RWPE1 (cell line): ENCODE results near the gene COTL1.

Experiments used
- CTCF ChIA-PET: fragments of 350-600 bp; sonication (Branson Sonifier 250); formaldehyde crosslinking; extraction: SDS; loops from one replicate; lab custom pipeline; 2021; lab: Yijun Ruan, JAX
- POLR2A ChIA-PET: fragments of 400-600 bp; formaldehyde crosslinking; extraction: SDS; loops from one replicate; lab custom pipeline; 2020; ENCODE audit warnings: antibody characterized with exemption; ENCODE audit not compliant: low non-redundant PET; lab: Yijun Ruan, JAX
- DNase-seq: peaks from one replicate; pipeline ENCODE4 v3.0.0; 2012; ENCODE audit warnings: low spot score
- H3K27ac ChIP-seq: fragments of 450-650 bp; 2 replicates; pipeline ENCODE4 v1.5.1; 2017
- TF ChIP-seq, protein P1 (sequence below): fragments of 450-650 bp; conservative IDR thresholded peaks from 2 replicates; pipeline ENCODE4 v1.5.1; 2017; ENCODE audit warnings: low read depth, mild to moderate bottlenecking

The COTL1 gene

DNA sequence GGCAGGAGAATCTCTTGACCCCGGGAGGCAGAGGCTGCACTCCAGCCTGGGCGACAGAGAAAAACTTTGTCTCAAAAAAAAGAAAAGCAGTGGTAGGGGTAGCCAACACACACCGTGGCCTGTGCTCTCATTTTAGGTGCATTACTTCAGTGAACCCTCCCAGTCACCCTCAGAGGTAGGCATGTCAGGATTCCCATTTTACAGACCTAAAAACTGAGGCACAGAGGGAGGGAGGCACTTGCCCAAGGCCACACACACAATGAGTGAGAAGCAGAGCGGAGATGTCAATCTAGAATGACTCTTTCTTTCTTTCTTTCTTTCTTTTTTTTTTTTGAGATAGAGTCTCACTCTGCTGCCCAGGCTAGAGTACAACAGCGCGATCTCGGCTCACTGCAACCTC is 5.2 kb downstream of the COTL1 start:
- ChIA-PET POLR2A (no interaction called here), CTCF (no interaction called here)
- TF ChIP-seq, protein P1, sequence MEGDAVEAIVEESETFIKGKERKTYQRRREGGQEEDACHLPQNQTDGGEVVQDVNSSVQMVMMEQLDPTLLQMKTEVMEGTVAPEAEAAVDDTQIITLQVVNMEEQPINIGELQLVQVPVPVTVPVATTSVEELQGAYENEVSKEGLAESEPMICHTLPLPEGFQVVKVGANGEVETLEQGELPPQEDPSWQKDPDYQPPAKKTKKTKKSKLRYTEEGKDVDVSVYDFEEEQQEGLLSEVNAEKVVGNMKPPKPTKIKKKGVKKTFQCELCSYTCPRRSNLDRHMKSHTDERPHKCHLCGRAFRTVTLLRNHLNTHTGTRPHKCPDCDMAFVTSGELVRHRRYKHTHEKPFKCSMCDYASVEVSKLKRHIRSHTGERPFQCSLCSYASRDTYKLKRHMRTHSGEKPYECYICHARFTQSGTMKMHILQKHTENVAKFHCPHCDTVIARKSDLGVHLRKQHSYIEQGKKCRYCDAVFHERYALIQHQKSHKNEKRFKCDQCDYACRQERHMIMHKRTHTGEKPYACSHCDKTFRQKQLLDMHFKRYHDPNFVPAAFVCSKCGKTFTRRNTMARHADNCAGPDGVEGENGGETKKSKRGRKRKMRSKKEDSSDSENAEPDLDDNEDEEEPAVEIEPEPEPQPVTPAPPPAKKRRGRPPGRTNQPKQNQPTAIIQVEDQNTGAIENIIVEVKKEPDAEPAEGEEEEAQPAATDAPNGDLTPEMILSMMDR = no peak
- no peak overlapping the region for H3K27ac ChIP-seq
- no peak for DNase-seq

DNA sequence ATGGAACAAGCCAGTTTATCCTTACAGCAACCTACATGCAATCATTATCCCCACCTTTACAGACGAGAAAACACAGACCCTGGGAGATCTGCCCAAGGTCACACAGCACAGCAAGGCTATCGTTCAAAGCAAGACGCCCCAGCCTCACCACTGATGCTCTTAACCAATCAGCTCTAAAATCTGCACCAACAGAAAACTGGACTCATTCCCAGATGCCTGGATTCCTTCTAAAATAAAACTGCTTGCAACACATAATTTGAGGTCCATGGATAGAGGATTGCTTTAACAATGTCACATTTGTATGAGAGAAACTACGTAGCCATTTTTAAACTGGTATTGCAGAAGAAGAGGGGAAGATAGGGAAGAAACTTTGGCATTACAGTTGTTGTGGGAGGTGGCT is 6.8 kb downstream of the COTL1 start:
- H3K27ac ChIP-seq = no peak overlapping the region
- CTCF ChIA-PET = interaction anchor here (0.6 kb wide), 1 partner anchor 14 kb away, joined by 4 read pairs; no protein-coding TSS in a partner anchor
- POLR2A ChIA-PET = interaction anchor here (0.5 kb wide), 1 partner anchor 70 kb away, joined by 4 read pairs; no protein-coding TSS in a partner anchor
- TF ChIP-seq, protein P1 = no peak
- no peak for DNase-seq

DNA sequence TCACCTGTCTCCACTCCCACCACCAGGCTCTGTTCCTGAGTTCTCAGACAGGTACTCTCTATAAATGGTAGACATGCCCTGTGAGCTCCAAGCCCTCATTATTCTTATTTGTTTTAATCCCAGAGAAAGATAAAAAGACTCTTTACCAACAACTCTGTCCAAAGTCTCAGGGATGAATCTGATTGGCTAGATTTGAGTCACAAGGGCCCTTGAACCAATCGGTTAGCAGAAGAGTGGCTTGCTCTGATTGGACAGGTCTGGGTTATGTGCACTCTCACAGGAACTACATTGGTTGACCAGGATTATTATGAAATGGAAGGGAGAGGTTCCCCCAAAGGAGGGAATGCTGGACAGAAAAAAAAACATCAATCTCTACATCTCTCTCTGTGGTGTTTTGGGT is 7.5 kb downstream of the COTL1 start:
- TF ChIP-seq, protein P1 = no peak
- CTCF ChIA-PET = interaction anchor here (1.1 kb wide), 1 partner anchor 62 kb away, joined by 3 read pairs; no protein-coding TSS in a partner anchor
- DNase-seq = peak; percentile 42
- POLR2A ChIA-PET = interaction anchor here (0.5 kb wide), 1 partner anchor 70 kb away, joined by 4 read pairs; no protein-coding TSS in a partner anchor
- H3K27ac ChIP-seq = no peak overlapping the region

DNA sequence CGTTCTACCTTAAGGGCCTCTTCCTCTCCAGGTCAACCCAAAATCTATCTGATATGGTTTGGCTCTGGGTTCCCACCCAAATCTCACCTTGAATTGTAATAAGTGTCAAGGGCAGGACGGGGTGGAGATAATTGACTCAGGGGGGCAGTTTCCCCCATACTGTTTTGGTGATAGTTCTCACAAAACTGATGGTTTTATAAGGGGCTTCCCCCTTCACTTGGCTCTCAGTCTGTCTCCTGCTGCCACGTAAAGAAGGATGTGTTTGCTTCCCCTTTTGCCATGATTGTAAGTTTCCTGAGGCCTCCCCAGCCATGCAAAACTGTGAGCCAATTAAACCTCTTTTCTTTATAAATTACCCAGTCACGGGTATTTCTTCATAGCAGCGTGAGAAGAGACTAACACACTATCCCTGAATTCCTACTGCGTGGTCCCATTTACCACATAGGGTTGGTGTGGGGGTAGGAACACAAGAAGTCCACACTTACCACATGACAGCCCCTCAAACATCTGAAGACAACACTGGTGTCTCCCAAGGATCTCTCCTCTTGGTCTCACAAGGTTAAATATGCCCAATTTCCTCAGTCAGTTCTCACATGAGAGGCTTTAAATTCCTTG is 8.2 kb downstream of the COTL1 start:
- no peak overlapping the region for H3K27ac ChIP-seq
- ChIA-PET CTCF (interaction anchor here (1.1 kb wide), 1 partner anchor 63 kb away, joined by 3 read pairs; no protein-coding TSS in a partner anchor), POLR2A (no interaction called here)
- TF ChIP-seq, protein P1 = no peak
- no peak for DNase-seq

DNA sequence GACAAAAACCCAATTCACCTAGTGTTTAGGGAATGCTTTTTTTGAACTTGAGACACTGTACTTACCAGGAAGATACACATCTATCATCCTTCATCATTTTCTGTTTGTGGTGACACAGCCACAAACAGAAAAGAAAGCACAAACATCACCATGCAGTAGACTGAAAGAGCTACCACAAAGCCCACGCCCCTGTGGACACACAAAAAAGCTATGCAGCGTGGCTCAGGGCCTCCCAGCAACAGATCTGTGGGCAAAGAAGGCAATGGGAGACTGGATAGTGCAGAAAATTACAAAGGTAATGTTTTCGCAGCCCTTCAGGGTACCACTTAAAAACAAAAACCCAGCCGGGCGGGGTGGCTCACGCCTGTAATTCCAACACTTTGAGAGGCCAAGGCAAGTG is 9.6 kb downstream of the COTL1 start:
- POLR2A ChIA-PET = no interaction called here
- no peak for DNase-seq
- H3K27ac ChIP-seq = peak overlapping the region; percentile 43
- CTCF ChIA-PET = interaction anchor here (0.7 kb wide), 1 partner anchor 402 kb away, joined by 3 read pairs; no protein-coding TSS in a partner anchor
- TF ChIP-seq, protein P1 = no peak

DNA sequence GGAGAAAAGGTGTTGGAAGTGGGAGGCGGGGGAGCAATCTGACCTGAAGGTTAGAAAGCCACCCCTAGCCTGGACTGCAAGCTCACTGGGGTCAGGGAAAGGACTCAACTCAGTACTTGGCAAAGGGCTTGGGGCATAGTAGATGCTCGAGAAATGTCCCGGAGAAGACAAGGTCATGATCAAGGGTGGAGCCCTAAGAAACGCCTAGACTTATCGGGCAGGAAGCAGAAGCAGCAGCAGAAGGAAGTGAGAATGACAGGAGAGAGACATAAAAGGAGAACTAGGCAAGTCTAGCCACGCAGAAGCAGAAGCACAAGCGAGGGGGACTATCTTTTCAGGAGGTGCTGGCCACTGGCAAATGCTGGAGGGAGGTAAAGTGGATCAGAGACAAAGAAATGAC is 10.2 kb downstream of the COTL1 start:
- peak overlapping the region; percentile 53 for H3K27ac ChIP-seq
- POLR2A ChIA-PET = no interaction called here
- TF ChIP-seq, protein P1 = no peak
- DNase-seq = no peak
- CTCF ChIA-PET = no interaction called here
